IMR-90 (cell line): ENCODE results near the gene ARPC1A. TPM values are rescaled to one million over a fixed set of nuclear protein-coding genes. Genes with fewer than 3 reads are reported as not detected.

Source experiments
- ATAC-seq: fragments of 200-7000 bp; cut with Tn5 transposase; 2 replicates; pipeline ENCODE4 v1.9.1; 2020; ENCODE audit warnings: low read depth, mild to moderate bottlenecking, moderate library complexity
- BruUV-seq: library from RNA; stranded (reverse); fragments of 400-500 nt; replicated peaks from 2 replicates; lab custom pipeline; 2021; lab: Mats Ljungman, UMichigan
- CTCF ChIA-PET: fragments of 300-600 bp; formaldehyde crosslinking; extraction: SDS; loops from one replicate; lab custom pipeline; 2021; ENCODE audit warnings: antibody characterized with exemption; lab: Yijun Ruan, JAX
- POLR2A ChIA-PET: fragments of 300-600 bp; sonication (Branson Sonifier 250); formaldehyde crosslinking; loops from one replicate; lab custom pipeline; 2022; ENCODE audit warnings: antibody characterized with exemption; ENCODE audit not compliant: unreplicated experiment; lab: Charles Lee
- DNase-seq: peaks from one replicate; pipeline ENCODE4 v3.0.0; 2013
- H2AFZ ChIP-seq: replicated peaks from 2 replicates; pipeline ENCODE3; 2013; ENCODE audit warnings: low read length, mild to moderate bottlenecking; ENCODE audit not compliant: poor library complexity
- H2AK5ac ChIP-seq: 2 replicates; pipeline ENCODE4 v1.6.1; 2013; ENCODE audit warnings: low read depth, low read length, inconsistent platforms
- H2AK9ac ChIP-seq: replicated peaks from 2 replicates; pipeline ENCODE3; 2013; ENCODE audit warnings: mild to moderate bottlenecking, low read depth, low read length, moderate library complexity; ENCODE audit not compliant: poor library complexity
- H2BK120ac ChIP-seq: 2 replicates; pipeline ENCODE4 v1.6.1; 2013; ENCODE audit warnings: low read depth, low read length, inconsistent platforms
- H2BK15ac ChIP-seq: 3 replicates; pipeline ENCODE4 v1.6.1; 2013; ENCODE audit warnings: low read depth, low read length, inconsistent platforms
- H2BK20ac ChIP-seq: 2 replicates; pipeline ENCODE4 v1.6.1; 2013; ENCODE audit warnings: low read depth, mild to moderate bottlenecking, inconsistent platforms, low read length, moderate library complexity
- H2BK5ac ChIP-seq: 2 replicates; pipeline ENCODE4 v1.6.1; 2013; ENCODE audit warnings: mild to moderate bottlenecking, low read depth, low read length, inconsistent platforms; ENCODE audit not compliant: poor library complexity, severe bottlenecking
- H3K14ac ChIP-seq: replicated peaks from 2 replicates; pipeline ENCODE4 v1.6.1; 2013; ENCODE audit warnings: low read depth, low read length, inconsistent platforms
- H3K18ac ChIP-seq: 2 replicates; pipeline ENCODE4 v1.6.1; 2013; ENCODE audit warnings: low read depth, low read length, control low read depth
- H3K23ac ChIP-seq: 2 replicates; pipeline ENCODE4 v1.6.1; 2013; ENCODE audit warnings: low read depth, low read length, inconsistent platforms
- H3K27ac ChIP-seq: 2 replicates; pipeline ENCODE4 v1.5.1; 2013; ENCODE audit warnings: mild to moderate bottlenecking, control low read depth, low read length; ENCODE audit not compliant: insufficient read depth
- H3K27me3 ChIP-seq: 2 replicates; pipeline ENCODE4 v1.6.1; 2013; ENCODE audit warnings: low read length; ENCODE audit not compliant: control insufficient read depth, insufficient read depth
- H3K36me3 ChIP-seq: 2 replicates; pipeline ENCODE4 v1.6.1; 2013; ENCODE audit warnings: low read length, mixed read lengths; ENCODE audit not compliant: control insufficient read depth, insufficient read depth
- H3K4ac ChIP-seq: 2 replicates; pipeline ENCODE4 v1.6.1; 2013; ENCODE audit warnings: low read depth, low read length, inconsistent platforms
- H3K4me1 ChIP-seq: 2 replicates; pipeline ENCODE4 v1.6.1; 2013; ENCODE audit warnings: low read length, mixed read lengths; ENCODE audit not compliant: control insufficient read depth, insufficient read depth
- H3K4me2 ChIP-seq: 2 replicates; pipeline ENCODE4 v1.6.1; 2013; ENCODE audit warnings: low read depth, mild to moderate bottlenecking, control low read depth, low read length, moderate library complexity
- H3K4me3 ChIP-seq: 2 replicates; pipeline ENCODE4 v1.5.1; 2013; ENCODE audit warnings: low read depth, mild to moderate bottlenecking, control low read depth, low read length, moderate library complexity; ENCODE audit not compliant: insufficient read depth
- H3K56ac ChIP-seq: 2 replicates; pipeline ENCODE4 v1.6.1; 2013; ENCODE audit warnings: low read length, inconsistent platforms; ENCODE audit not compliant: insufficient read depth; ENCODE audit errors: extremely low read depth
- H3K79me1 ChIP-seq, 2 experiments: 2 replicates each; pipeline ENCODE4 v1.6.1; 2013; ENCODE audit warnings: low read length in 2 of 2, inconsistent platforms in 1 of 2, low read depth in 1 of 2
- H3K9ac ChIP-seq: 2 replicates; pipeline ENCODE4 v1.6.1; 2013; ENCODE audit warnings: low read depth, low read length, control low read depth
- H3K9me1 ChIP-seq: 2 replicates; pipeline ENCODE4 v1.6.1; 2013; ENCODE audit warnings: low read length, inconsistent platforms; ENCODE audit not compliant: insufficient read depth
- H3K9me3 ChIP-seq: 2 replicates; pipeline ENCODE4 v1.6.1; 2013; ENCODE audit warnings: low read length; ENCODE audit not compliant: control insufficient read depth, insufficient read depth
- H4K20me1 ChIP-seq: 2 replicates; pipeline ENCODE4 v1.6.1; 2013; ENCODE audit warnings: low read length, inconsistent platforms; ENCODE audit not compliant: insufficient read depth
- H4K5ac ChIP-seq: 2 replicates; pipeline ENCODE4 v1.6.1; 2013; ENCODE audit warnings: mild to moderate bottlenecking, low read depth, low read length, control low read depth
- H4K8ac ChIP-seq, 2 experiments: 2 replicates each; pipeline ENCODE4 v1.6.1; 2013; ENCODE audit warnings: low read depth in 2 of 2, low read length in 2 of 2, control low read depth in 1 of 2, inconsistent platforms in 1 of 2
- H4K91ac ChIP-seq: 2 replicates; pipeline ENCODE4 v1.6.1; 2013; ENCODE audit warnings: low read depth, low read length, inconsistent platforms; ENCODE audit not compliant: insufficient read depth
- MAZ ChIP-seq: IDR thresholded peaks from 2 replicates; pipeline ENCODE4 v1.6.1; 2012; ENCODE audit warnings: low read depth, mild to moderate bottlenecking, low read length, improper control_type of control experiment, moderate library complexity, borderline replicate concordance
- POLR2A ChIP-seq: IDR thresholded peaks from 2 replicates; pipeline ENCODE4 v1.6.1; 2012; ENCODE audit warnings: mild to moderate bottlenecking, low read depth, low read length
- RCOR1 ChIP-seq: IDR thresholded peaks from 2 replicates; pipeline ENCODE4 v1.6.1; 2012; ENCODE audit warnings: mild to moderate bottlenecking, low read length, improper control_type of control experiment; ENCODE audit not compliant: insufficient replicate concordance
- USF2 ChIP-seq: fragments of 150-350 bp; IDR thresholded peaks from 2 replicates; pipeline ENCODE4 v1.6.1; 2017; ENCODE audit warnings: mild to moderate bottlenecking, antibody characterized with exemption, low read length, low read depth
- WGBS, 2 experiments: methylation state at CpG; one replicate each; pipeline versions ENCODE4 v1.1.5 to v1.1.7; 2013; ENCODE audit warnings: missing lambda C conversion rate in 2 of 2; ENCODE audit not compliant: insufficient read length in 1 of 2; ENCODE audit errors: extremely low coverage in 2 of 2; 5-methylcytosine and 5-hydroxymethylcytosine counted together
- dilution Hi-C: fragments of 300-500 bp; cut with HindIII; formaldehyde crosslinking; loops from one replicate; pipeline ENCODE4 v1.14.3; 2018; ENCODE audit warnings: low sequenced_read_pairs; ENCODE audit not compliant: unreplicated experiment
- in situ Hi-C: fragments of 300-500 bp; cut with MboI; formaldehyde crosslinking; loops from 3 replicates; pipeline ENCODE4 v1.14.3; 2019; ENCODE audit warnings: low sequenced_read_pairs, inconsistent platforms, mixed read lengths
- intact Hi-C: fragments of 100-400 bp; cut with micrococcal nuclease; formaldehyde crosslinking; loops from 2 replicates; pipeline ENCODE4 v1.10.0; 2022
- polyA plus RNA-seq, 3 experiments: library from polyadenylated mRNA; depleted of rRNA; stranded (reverse); fragments of >200 nt; gene quantifications; 2 replicates each; pipeline ENCODE4 v1.2.3, GENCODE V29; 2012; ENCODE audit warnings: low replicate concordance in 1 of 3
- total RNA-seq: library from RNA; depleted of rRNA; stranded (reverse); fragments of >200 nt; gene quantifications from 2 replicates; pipeline ENCODE4 v1.2.3, GENCODE V29; 2012

The ARPC1A gene
- total and polyA plus RNA-seq, 2 of the 4 experiments (the other 2 are of a cell fraction): 253 to 327 TPM

- Histone ChIP-seq H4K5ac (no peak overlapping the region), H3K56ac (no peak overlapping the region), H3K4me2 (no peak overlapping the region), H2AFZ (no peak overlapping the region), H2AK9ac (no peak overlapping the region), H3K27ac (no peak overlapping the region), H3K9me1 (peaks cover 13% of the 10 kb centered on the region), H3K36me3 (peaks cover 18% of the 10 kb centered on the region), H3K23ac (no peak overlapping the region), H3K4ac (no peak overlapping the region), H3K18ac (no peak overlapping the region), H3K79me1 (peaks cover 21 to 70% of the 10 kb centered on the region in 2 experiments), H3K14ac (no peak overlapping the region), H2BK15ac (no peak overlapping the region), H3K9ac (no peak overlapping the region), H3K4me1 (peaks cover 14% of the 10 kb centered on the region), H4K8ac (no peak overlapping the region), H4K20me1 (peaks cover 58% of the 10 kb centered on the region), H3K9me3 (no peaks in the 10 kb centered on the region), H3K27me3 (no peaks in the 10 kb centered on the region), H2BK120ac (no peak overlapping the region), H2BK5ac (no peak overlapping the region), H3K4me3 (no peak overlapping the region), H4K91ac (no peak overlapping the region), H2AK5ac (no peak overlapping the region), H2BK20ac (no peak overlapping the region)
- in situ Hi-C loops: no loop called here
- DNase-seq: no peak
- dilution Hi-C loops: no loop called here
- POLR2A ChIA-PET: no interaction called here
- TF ChIP-seq RCOR1: no peak
- no peak for TF ChIP-seq USF2
- no peak for TF ChIP-seq MAZ
- no peak for TF ChIP-seq POLR2A
- CTCF ChIA-PET: no interaction called here
- WGBS, 2 experiments: 88% methylated on average over 8 of the region's 10 CpGs; no CpG with 5 or more reads in 1 of the 2 experiments
- intact Hi-C loops: no loop called here
- BruUV-seq: no TSS peak
- ATAC-seq: no peak
Measured at GRCh38 chr7:99383203-99383602, 57.5 kb downstream of the ARPC1A start.
